ENCODE data around the gene TCF15.

Gene TCF15

GRCh38 chr20:605237-605636 is 4.9 kb downstream of the TCF15 start:
- TF ChIP-seq CTCF (IDR thresholded peaks at IDR 0.05): no peak

DNA sequence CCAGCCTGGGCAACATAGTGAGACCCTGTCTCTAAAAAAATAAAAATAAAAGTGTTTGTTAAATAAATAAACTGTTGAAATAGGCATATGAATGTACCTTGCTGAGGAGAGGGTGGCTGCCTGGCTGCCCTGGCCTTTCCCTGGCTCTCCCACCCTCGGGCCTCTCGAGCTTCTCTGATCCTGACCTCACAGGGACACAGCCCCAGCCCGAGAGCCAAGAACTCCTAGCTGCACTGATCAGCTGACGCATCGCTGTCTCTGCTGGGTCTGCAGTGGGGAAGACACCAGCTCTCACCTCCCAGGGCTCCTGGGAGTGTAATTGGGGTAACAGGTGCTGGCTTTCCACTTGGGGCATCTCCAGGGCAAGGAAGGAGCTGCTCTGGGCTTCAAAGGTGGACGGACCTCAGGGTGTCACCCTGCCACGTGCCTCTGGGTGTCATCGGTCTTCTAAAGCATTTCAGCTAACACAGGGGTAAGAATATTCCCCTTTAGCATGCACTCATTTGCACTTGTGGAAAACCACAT is 6.9 kb downstream of the TCF15 start:
- no peak for TF ChIP-seq CTCF (IDR thresholded peaks at IDR 0.05)

DNA sequence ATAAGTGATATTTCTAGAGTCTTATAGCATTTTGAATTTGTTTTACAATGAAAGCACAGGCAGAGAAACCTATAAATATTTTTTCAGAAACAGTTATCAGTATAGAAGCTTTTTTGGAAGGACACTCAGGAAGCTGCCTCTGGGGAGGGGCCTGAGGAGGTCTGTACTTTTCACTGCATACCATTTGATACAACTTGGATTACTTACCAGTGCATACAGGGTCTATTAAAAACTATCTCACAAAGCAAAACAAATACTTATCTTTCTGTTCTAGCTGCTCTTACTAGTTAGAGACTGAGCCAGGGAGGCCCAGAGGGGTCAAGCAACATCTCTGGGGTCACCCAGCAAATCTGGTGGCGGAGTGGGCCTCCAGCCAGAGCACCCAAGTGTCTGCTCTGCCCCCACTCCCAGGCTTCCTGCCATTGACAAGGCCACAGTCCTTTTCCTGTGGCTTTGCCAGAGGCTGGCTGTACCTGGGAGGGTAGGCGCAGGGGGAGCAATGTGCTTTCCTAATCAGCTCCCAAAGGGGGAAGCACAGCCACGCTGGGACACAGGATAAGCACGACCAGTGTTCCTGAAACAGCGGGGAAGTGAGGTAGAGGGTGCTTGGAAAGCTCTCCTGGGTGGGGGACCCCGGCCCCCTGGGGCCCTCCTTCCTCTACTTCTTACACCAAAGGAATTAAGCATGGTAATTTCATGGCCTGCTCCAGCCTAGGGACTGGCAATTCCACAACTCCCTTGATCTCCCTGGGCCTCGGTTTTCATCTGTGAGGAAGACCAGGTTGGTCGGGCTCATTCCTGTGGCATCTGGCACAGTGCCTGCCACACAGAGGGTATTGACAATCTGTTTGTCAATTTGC is 7.8 kb downstream of the TCF15 start:
- no peak for TF ChIP-seq CTCF (IDR thresholded peaks at IDR 0.05)

DNA sequence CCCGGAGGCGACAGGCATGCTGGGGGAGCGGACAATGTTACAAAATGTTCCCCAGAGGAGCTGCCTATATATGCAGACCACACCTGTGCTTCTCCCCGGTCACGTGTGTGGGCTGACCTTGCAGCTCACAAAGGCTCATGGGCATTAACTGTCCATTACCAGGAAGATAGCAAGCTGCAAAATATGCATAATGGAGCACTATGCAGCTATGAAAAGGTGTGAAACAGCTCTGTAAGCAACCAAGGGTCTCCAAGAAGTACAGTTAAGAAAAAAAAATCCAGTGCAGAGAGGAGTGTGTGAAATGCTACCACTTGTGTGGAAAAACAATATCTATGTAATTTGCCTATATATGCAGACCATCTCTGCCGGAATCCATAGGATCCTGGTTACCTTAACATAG is 9.4 kb downstream of the TCF15 start:
- TF ChIP-seq CTCF (IDR thresholded peaks at IDR 0.05): no peak

DNA sequence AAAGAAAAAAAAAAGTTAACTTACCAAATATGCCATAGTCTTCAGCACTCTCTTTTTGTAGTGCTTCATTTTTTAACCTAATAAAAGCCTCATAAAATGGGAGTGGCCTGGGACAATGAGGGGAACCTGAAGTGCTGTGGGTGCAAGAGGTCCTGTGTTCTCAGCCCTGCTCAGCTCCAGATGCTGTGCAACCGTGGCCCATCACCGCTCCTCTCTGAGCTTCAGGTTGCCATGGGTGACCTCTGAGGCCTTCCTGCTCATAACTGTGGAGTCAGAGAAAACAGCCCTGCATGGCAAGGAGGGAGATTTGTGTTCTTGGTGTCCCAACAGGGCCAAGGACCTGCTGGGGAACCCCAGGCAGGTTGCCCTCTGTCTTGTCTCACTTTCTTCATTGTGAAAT is 10.0 kb downstream of the TCF15 start:
- no peak for TF ChIP-seq CTCF (IDR thresholded peaks at IDR 0.05)

GRCh38 chr20:598133-598850 is 11.8 kb downstream of the TCF15 start:
- TF ChIP-seq CTCF (IDR thresholded peaks at IDR 0.05): no peak

DNA sequence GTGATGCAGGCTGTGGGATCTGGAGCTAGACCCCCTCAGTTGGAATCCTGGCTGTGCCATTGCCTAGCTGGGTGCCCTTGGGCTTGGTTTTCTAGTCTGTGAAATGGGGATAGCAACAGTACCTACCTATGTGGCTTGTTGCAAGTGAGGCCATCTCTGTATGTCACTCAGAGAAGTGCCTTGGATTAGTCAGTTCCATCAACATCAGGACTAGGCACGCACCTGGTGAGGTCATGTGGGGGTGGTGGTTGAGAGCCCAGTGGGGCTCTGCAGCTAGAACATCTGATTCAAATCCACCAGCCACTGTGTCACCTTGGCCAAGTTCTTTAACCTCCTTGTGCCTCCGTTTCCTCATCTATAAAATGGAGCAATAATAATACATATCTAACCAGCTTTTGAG is 12.5 kb downstream of the TCF15 start:
- no peak for TF ChIP-seq CTCF (IDR thresholded peaks at IDR 0.05)

All from LNCAP (cell line).